Transverse colon (tissue), 4 donors: Measurements from ENCODE around the gene ATRN.

Source experiments
- CTCF ChIP-seq, 5 experiments: fragments of 200-600 bp in 3 of 5; fragments of 450-650 bp in 2 of 5; sonication (generic) in 3 of 5; IDR thresholded peaks; 1 replicate in 2 of 5; 2 replicates in 3 of 5; pipeline ENCODE4 v1.5.1; 2016 to 2017; ENCODE audit warnings: antibody characterized with exemption in 5 of 5, inconsistent platforms in 3 of 5, mild to moderate bottlenecking in 2 of 5, moderate library complexity in 1 of 5
- EP300 ChIP-seq: sonication (generic); formaldehyde crosslinking; IDR thresholded peaks from one replicate; pipeline ENCODE4 v1.6.1; 2017; ENCODE audit warnings: antibody characterized with exemption, low read depth
- POLR2A ChIP-seq: fragments of 450-650 bp; IDR thresholded peaks from one replicate; pipeline ENCODE4 v1.6.1; 2016; ENCODE audit warnings: antibody characterized with exemption, mild to moderate bottlenecking, moderate library complexity
- POLR2AphosphoS5 ChIP-seq, 3 donors: sonication (generic); formaldehyde crosslinking; IDR thresholded peaks; one replicate each; pipeline ENCODE4 v1.6.1; 2016; ENCODE audit warnings: antibody characterized with exemption in 3 of 3

- TF ChIP-seq CTCF (IDR thresholded peaks at IDR 0.05) = no peak
- TF ChIP-seq EP300 = no peak
- no peak for TF ChIP-seq POLR2AphosphoS5 (IDR thresholded peaks at IDR 0.05)
- TF ChIP-seq POLR2A = no peak
Measured at GRCh38 chr20:3449319-3449718, 21.5 kb upstream of the ATRN start.
